Measurements from ENCODE around the gene SPRY2. TPM values are rescaled to one million over a fixed set of nuclear protein-coding genes. Genes with fewer than 3 reads are reported as not detected.

Gene SPRY2
- total and polyA plus RNA-seq, 2 of the 4 experiments (the other 2 are of a cell fraction): 21.1 to 47.9 TPM

DNA sequence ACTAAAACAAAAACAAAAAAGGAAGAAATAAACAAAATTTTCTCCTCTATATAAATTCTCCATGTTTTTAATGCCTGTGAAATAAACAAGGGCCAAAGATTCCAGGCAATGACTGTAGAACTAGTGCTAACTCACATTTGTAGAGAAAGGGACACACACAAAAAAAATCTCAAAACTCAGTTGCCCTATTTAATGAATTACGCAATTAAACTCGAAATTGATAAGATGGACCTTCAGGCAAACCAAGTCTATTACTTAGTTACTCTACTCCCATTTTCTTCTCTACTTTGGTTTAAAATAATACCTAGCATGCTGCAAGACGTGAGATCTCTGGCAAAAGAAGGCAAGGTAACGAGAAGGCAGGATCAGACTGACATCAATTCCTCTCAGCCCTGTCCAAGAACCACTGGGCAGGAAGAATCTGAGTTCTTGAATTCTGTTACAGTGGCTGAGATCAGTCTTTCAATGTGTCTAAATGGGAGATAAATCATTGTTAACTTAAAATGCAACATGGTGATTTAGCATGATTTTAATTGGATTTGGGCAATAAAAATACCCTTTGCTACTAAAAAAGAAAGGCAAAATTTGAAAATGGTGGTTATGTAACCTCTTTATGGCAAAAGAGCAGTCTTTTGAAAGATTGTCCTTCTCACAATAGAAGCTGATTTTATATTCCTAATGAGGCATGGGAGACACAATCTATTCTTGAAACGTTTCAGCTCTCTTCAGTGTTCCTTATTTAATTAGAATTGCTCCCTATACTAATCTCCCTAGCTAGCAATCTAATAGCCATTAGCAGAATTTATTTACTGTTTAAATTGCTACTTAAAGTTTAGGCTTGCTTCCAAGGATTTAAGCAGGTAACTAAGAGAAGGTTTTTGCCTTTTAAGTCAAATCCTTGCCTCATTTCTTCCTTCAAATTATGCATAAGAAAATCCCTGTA lies 25.9 kb downstream of the SPRY2 start:
- H3K9ac ChIP-seq (ENCODE audit: low read depth, low read length): no peak overlapping the region
- CTCF ChIA-PET: no interaction called here

More for the DNA sequence above, 25.9 kb downstream of the SPRY2 start:
- no peak overlapping the region for H4K5ac ChIP-seq (ENCODE audit: low read depth, low read length)
- POLR2A ChIA-PET (ENCODE audit: unreplicated experiment): no interaction called here
- H2BK120ac ChIP-seq (ENCODE audit: low read depth, low read length): no peak overlapping the region
- no CpG with 5 or more reads among the region's 5 CpGs for WGBS, 2 experiments (ENCODE audit: extremely low coverage in 2 of 2, insufficient read length in 1 of 2)
- no peak overlapping the region for H3K27ac ChIP-seq (ENCODE audit: insufficient read depth, low read length)
- no TSS peak for BruUV-seq (replicated peaks)
- in situ Hi-C loops (cut with MboI; ENCODE audit: low sequenced_read_pairs) (no loop called here), dilution Hi-C loops (cut with HindIII; ENCODE audit: low sequenced_read_pairs, unreplicated experiment) (no loop called here), intact Hi-C loops (cut with micrococcal nuclease) (no loop called here)
- no peak overlapping the region for H2BK15ac ChIP-seq (ENCODE audit: low read depth, low read length)
- no peak overlapping the region for H2BK5ac ChIP-seq (ENCODE audit: low read depth, low read length, poor library complexity, severe bottlenecking)
- H3K14ac ChIP-seq (replicated peaks; ENCODE audit: low read depth, low read length): no peak overlapping the region
- no peaks in the 10 kb centered on the region for H3K27me3 ChIP-seq (ENCODE audit: control insufficient read depth, insufficient read depth, low read length)
- H4K8ac ChIP-seq (ENCODE audit: low read depth in 2 of 2, low read length in 2 of 2): no peak overlapping the region
- no peaks in the 10 kb centered on the region for H3K9me3 ChIP-seq (ENCODE audit: control insufficient read depth, insufficient read depth, low read length)
- no peak overlapping the region for H2AFZ ChIP-seq (replicated peaks; ENCODE audit: low read length, poor library complexity)
- H3K4me1 ChIP-seq (ENCODE audit: control insufficient read depth, insufficient read depth, low read length): peaks cover 2% of the 10 kb centered on the region
- H4K20me1 ChIP-seq (ENCODE audit: insufficient read depth, low read length): no peaks in the 10 kb centered on the region
- H2AK9ac ChIP-seq (replicated peaks; ENCODE audit: low read depth, low read length, poor library complexity): no peak overlapping the region
- no peak for ATAC-seq (ENCODE audit: low read depth)
- no peak overlapping the region for H3K23ac ChIP-seq (ENCODE audit: low read depth, low read length)
- no peaks in the 10 kb centered on the region for H3K36me3 ChIP-seq (ENCODE audit: control insufficient read depth, insufficient read depth, low read length)
- no peak overlapping the region for H3K4me3 ChIP-seq (ENCODE audit: insufficient read depth, low read depth, low read length)
- no peak overlapping the region for H3K56ac ChIP-seq (ENCODE audit: extremely low read depth, insufficient read depth, low read length)
- DNase-seq: no peak
- H3K79me1 ChIP-seq (ENCODE audit: low read depth in 1 of 2, low read length in 2 of 2): no peaks in the 10 kb centered on the region; a peak in 1 of 4 replicates
- H3K9me1 ChIP-seq (ENCODE audit: insufficient read depth, low read length): peaks cover 6% of the 10 kb centered on the region; the same call in 1 of the 2 replicates
- H3K18ac ChIP-seq (ENCODE audit: low read depth, low read length): no peak overlapping the region
- H3K4ac ChIP-seq (ENCODE audit: low read depth, low read length): no peak overlapping the region
- peak; percentile 69 for TF ChIP-seq CEBPB (IDR thresholded peaks at IDR 0.05; ENCODE audit: low read depth, low read length)
- TF ChIP-seq, protein P1, sequence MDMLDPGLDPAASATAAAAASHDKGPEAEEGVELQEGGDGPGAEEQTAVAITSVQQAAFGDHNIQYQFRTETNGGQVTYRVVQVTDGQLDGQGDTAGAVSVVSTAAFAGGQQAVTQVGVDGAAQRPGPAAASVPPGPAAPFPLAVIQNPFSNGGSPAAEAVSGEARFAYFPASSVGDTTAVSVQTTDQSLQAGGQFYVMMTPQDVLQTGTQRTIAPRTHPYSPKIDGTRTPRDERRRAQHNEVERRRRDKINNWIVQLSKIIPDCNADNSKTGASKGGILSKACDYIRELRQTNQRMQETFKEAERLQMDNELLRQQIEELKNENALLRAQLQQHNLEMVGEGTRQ (IDR thresholded peaks at IDR 0.05; ENCODE audit: low read depth, low read length): no peak
- peak overlapping the region; percentile 18; the same call in 1 of the 2 replicates for H4K91ac ChIP-seq (ENCODE audit: insufficient read depth, low read depth, low read length)
- H3K4me2 ChIP-seq (ENCODE audit: low read depth, low read length): no peak overlapping the region
- no peak overlapping the region for H2AK5ac ChIP-seq (ENCODE audit: low read depth, low read length)
- H2BK20ac ChIP-seq (ENCODE audit: low read depth, low read length): no peak overlapping the region
